Neural crest cell (in vitro differentiated cells): Measurements from ENCODE around the gene KRTAP4-4. TPM values are rescaled to one million over a fixed set of nuclear protein-coding genes. Genes with fewer than 3 reads are reported as not detected.
"Not testable (repeated sequence)": the region's sequence is repeated elsewhere in the genome, so short reads cannot be mapped to it uniquely, and the experiment has no call there.

Source experiments
- DNase-seq: peaks from one replicate; pipeline ENCODE4 v3.0.0; 2021; ENCODE audit warnings: low read depth, mixed read lengths, low spot score
- H3K27ac Mint-ChIP-seq: one replicate; pipeline ENCODE4 v1.8.0; 2021; ENCODE audit warnings: mild to moderate bottlenecking, mixed read lengths; ENCODE audit not compliant: unreplicated experiment
- H3K27me3 Mint-ChIP-seq: 2 replicates; pipeline ENCODE4 v1.8.0; 2021; ENCODE audit warnings: low read depth, mild to moderate bottlenecking, mixed read lengths
- H3K36me3 Mint-ChIP-seq: 2 replicates; pipeline ENCODE4 v1.8.0; 2021; ENCODE audit warnings: low read depth, mild to moderate bottlenecking, mixed read lengths
- H3K4me1 Mint-ChIP-seq: 2 replicates; pipeline ENCODE4 v1.8.0; 2021; ENCODE audit warnings: mixed read lengths
- H3K4me3 Mint-ChIP-seq: one replicate; pipeline ENCODE4 v1.8.0; 2021; ENCODE audit warnings: mild to moderate bottlenecking, mixed read lengths
- H3K9me3 Mint-ChIP-seq: 2 replicates; pipeline ENCODE4 v1.8.0; 2021; ENCODE audit warnings: mixed read lengths
- long read RNA-seq: library from polyadenylated mRNA; unstranded; transcript quantifications from one replicate; pipeline ENCODE4 v2.0.0, GENCODE V29; 2020
- total RNA-seq: library from RNA; stranded (reverse); gene quantifications from 2 replicates; pipeline ENCODE4 v1.2.1, GENCODE V29; 2021
- TF ChIP-seq, protein P1 (sequence below): fragments of 200-600 bp; sonication (generic); conservative IDR thresholded peaks from 2 replicates; pipeline ENCODE4 v1.5.0; 2021; ENCODE audit warnings: antibody characterized with exemption, mild to moderate bottlenecking

The KRTAP4-4 gene
- total RNA-seq, result not detected in 2 replicates
- long read RNA-seq, result 0 reads

DNA sequence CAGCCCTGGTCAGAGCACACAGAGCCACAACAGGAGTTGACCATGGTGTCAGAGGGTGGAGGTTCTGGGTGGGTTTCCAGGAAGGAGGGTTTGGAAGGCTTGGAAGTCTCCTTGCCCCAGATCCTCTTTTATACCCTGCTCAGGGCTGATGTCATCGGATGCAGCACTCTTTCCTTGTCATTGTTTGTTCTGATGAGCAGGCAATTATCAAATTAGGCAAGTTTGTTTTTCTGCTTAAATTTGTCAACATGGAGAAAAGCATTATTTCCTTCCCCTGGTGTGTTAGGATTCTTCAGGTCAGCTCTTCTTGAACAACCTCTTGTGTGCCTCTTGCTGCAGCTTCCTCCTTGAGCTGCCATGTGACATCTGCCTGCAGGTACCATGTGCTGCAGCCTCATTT, at the start of gene KRTAP4-4:
Gene KRTAP4-4 (minus strand): TSS at position 101 of the 400 bp plus-strand sequence. CDS start 57 bp downstream, at position 44.
- H3K9me3 Mint-ChIP-seq, result no peaks in the 10 kb centered on the region
- no peak within 1 kb of the TSS for H3K4me3 Mint-ChIP-seq
- TF ChIP-seq, protein P1, sequence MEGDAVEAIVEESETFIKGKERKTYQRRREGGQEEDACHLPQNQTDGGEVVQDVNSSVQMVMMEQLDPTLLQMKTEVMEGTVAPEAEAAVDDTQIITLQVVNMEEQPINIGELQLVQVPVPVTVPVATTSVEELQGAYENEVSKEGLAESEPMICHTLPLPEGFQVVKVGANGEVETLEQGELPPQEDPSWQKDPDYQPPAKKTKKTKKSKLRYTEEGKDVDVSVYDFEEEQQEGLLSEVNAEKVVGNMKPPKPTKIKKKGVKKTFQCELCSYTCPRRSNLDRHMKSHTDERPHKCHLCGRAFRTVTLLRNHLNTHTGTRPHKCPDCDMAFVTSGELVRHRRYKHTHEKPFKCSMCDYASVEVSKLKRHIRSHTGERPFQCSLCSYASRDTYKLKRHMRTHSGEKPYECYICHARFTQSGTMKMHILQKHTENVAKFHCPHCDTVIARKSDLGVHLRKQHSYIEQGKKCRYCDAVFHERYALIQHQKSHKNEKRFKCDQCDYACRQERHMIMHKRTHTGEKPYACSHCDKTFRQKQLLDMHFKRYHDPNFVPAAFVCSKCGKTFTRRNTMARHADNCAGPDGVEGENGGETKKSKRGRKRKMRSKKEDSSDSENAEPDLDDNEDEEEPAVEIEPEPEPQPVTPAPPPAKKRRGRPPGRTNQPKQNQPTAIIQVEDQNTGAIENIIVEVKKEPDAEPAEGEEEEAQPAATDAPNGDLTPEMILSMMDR, result no peak
- H3K27ac Mint-ChIP-seq, result no peak within 1 kb of the TSS
- H3K27me3 Mint-ChIP-seq, result peaks cover 29% of the 10 kb centered on the region
- no peaks in the 10 kb centered on the region for H3K4me1 Mint-ChIP-seq
- DNase-seq, result no peak
- no peaks in the 10 kb centered on the region for H3K36me3 Mint-ChIP-seq

DNA sequence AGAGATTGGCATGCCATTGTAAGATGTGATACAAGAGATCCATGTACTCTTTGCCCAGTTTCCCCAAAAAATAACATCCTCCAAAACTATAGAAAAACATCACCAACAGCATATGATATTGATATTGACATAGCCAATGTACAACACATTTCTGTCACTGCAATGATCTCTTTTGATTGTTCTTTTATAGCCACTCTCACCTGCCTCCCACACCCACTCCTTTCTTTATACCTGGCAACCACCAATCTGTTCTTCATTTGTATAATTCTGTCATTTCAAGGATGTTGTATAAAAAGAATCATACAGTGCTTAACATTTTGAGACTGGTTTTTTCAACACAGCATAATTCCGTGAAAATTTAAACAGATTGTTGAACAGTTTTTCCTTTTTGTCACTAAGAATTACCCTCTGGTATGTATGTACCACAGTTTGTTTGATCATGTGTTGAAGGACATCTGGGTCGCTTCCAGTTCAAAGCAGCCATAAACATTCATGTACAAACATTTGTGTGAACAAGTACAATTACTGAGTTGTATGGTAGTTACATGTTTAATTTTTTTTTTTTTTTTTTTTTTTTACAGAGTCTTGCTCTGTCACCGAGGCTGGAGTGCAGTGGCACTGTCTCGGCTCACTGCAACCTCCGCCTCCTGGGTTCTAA, 39.0 kb upstream of the KRTAP4-4 start:
- Mint-ChIP-seq H3K4me3 (no peak overlapping the region), H3K4me1 (no peaks in the 10 kb centered on the region), H3K27ac (no peak overlapping the region), H3K36me3 (no peaks in the 10 kb centered on the region), H3K9me3 (peaks cover 5% of the 10 kb centered on the region), H3K27me3 (peaks cover 23% of the 10 kb centered on the region)
- TF ChIP-seq, protein P1, result no peak
- DNase-seq, result no peak

DNA sequence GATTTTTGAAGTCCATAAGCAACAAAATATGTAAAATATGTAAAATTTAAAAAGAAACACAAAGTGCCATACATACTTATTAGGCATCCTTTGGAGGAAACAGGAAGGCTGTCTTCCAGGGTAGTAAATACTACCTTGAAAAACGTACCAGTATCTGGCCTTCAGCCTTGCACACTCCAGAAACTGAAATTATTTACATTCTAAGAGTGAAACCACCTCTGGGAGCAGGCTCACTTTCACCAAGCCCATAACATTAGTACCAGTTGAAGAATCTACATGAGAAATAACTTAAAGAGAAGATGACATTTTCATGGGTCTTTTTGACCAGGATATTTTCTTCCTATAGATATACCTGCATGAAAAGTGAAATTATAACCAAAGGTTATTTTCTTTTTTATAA, 35.5 kb upstream of the KRTAP4-4 start:
- no peak for DNase-seq
- TF ChIP-seq, protein P1, result no peak
- Mint-ChIP-seq H3K4me1 (no peaks in the 10 kb centered on the region), H3K9me3 (peaks cover 8% of the 10 kb centered on the region), H3K27me3 (peaks cover 46% of the 10 kb centered on the region), H3K36me3 (no peaks in the 10 kb centered on the region), H3K4me3 (no peak overlapping the region), H3K27ac (no peak overlapping the region)

DNA sequence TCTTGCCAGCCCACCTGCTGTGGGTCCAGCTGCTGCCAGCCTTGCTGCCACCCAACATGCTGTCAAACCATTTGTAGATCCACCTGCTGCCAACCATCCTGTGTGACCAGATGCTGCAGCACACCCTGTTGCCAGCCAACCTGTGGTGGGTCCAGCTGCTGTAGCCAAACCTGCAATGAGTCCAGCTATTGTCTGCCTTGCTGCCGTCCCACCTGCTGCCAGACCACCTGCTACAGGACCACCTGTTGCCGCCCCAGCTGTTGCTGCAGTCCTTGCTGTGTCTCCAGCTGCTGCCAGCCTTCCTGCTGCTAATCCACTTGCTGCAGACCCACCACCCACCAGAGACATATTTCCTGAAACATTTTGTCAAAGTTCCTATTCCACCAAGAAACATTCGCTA, 29.8 kb upstream of the KRTAP4-4 start:
- Mint-ChIP-seq H3K9me3 (peaks cover 3% of the 10 kb centered on the region), H3K36me3 (no peaks in the 10 kb centered on the region), H3K4me3 (no peak overlapping the region), H3K27me3 (peaks cover 54% of the 10 kb centered on the region), H3K4me1 (no peaks in the 10 kb centered on the region), H3K27ac (no peak overlapping the region)
- TF ChIP-seq, protein P1, result no peak
- DNase-seq, result no peak

DNA sequence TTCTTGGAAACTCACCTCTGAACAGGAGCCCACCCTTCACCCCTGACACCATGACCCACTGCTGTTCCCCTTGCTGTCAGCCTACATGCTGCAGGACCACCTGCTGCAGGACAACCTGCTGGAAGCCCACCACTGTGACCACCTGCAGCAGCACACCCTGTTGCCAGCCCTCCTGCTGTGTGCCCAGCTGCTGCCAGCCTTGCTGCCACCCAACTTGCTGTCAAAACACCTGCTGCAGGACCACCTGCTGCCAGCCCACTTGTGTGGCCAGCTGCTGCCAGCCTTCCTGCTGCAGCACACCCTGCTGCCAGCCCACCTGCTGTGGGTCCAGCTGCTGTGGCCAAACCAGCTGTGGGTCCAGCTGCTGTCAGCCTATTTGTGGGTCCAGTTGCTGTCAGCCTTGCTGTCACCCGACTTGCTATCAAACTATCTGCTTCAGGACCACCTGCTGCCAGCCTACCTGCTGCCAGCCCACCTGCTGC, 29.3 kb upstream of the KRTAP4-4 start, which contains the start of gene KRTAP9-1:
Gene KRTAP9-1 (plus strand): TSS at position 51 of the 482 bp plus-strand sequence. CDS start 0 bp downstream, at position 51.
- H3K27ac Mint-ChIP-seq, H3K9me3 Mint-ChIP-seq, H3K4me1 Mint-ChIP-seq, DNase-seq, H3K4me3 Mint-ChIP-seq, H3K36me3 Mint-ChIP-seq: not testable (repeated sequence)
- peaks cover 57% of the 10 kb centered on the region for H3K27me3 Mint-ChIP-seq

DNA sequence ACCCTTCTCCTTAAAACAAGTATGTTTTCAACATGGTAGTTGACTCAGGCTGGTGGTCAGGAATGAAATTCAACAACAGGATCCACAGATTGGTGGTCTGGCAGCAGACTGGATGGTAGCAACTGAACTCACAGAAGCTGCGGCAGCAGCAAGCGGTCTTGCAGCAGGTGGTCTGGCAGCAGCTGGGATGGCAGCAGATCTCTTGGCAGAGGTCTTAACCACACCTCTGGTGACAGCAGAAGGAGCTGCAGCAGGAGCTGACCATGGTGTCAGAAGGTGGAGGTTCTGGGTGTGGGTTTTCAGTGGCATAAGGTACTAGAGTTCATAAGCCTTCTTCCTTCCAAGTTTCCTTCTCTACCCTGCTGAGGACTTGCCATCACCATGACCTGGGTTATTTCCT, 26.3 kb upstream of the KRTAP4-4 start:
- Mint-ChIP-seq H3K36me3 (no peaks in the 10 kb centered on the region), H3K4me3 (no peak overlapping the region), H3K27ac (no peak overlapping the region)

More for the DNA sequence above, 26.3 kb upstream of the KRTAP4-4 start:
- DNase-seq, result no peak
- Mint-ChIP-seq H3K27me3 (peaks cover 52% of the 10 kb centered on the region), H3K4me1 (no peaks in the 10 kb centered on the region), H3K9me3 (no peaks in the 10 kb centered on the region)
- TF ChIP-seq, protein P1, result no peak
